SK-N-SH (cell line): ENCODE data around the gene SOCS3. TPM values are rescaled to one million over a fixed set of nuclear protein-coding genes. Genes with fewer than 3 reads are reported as not detected.

Experiments
- CTCF ChIA-PET: fragments of 300-600, 350-600 bp; formaldehyde crosslinking; extraction: SDS; loops from one replicate; lab custom pipeline; 2021; lab: Yijun Ruan, JAX
- POLR2A ChIA-PET: fragments of 350-600 bp; sonication (Branson Sonifier 250); formaldehyde crosslinking; extraction: SDS; loops from one replicate; lab custom pipeline; 2020; ENCODE audit warnings: antibody characterized with exemption, inconsistent platforms; lab: Yijun Ruan, JAX
- DNase-seq: peaks from one replicate; pipeline ENCODE4 v3.0.0; 2012
- H2AFZ ChIP-seq: fragments of 200-600 bp; sonication (generic); 2 replicates; pipeline ENCODE4 v1.8.1; 2016; ENCODE audit warnings: antibody characterized with exemption, mild to moderate bottlenecking, low read depth
- H3F3A ChIP-seq: fragments of 200-600 bp; sonication (generic); replicated peaks from 2 replicates; pipeline ENCODE3; 2016; ENCODE audit warnings: antibody characterized with exemption, mild to moderate bottlenecking; ENCODE audit not compliant: insufficient read depth
- H3K27ac ChIP-seq, 2 experiments: fragments of 200-500 bp in 1 of 2; fragments of 200-600 bp in 1 of 2; sonication (Bioruptor generic) in 1 of 2; sonication (generic), shearing (Covaris generic) in 1 of 2; 2 replicates each; pipeline versions ENCODE4 v1.5.1 to v1.6.1; 2014 to 2016; ENCODE audit warnings: low read depth in 2 of 2, inconsistent platforms in 1 of 2, low read length in 1 of 2, mild to moderate bottlenecking in 1 of 2, mixed read lengths in 1 of 2
- H3K27me3 ChIP-seq: fragments of 200-600 bp; sonication (generic), shearing (Covaris generic); 2 replicates; pipeline ENCODE4 v1.6.1; 2016; ENCODE audit warnings: mixed run types; ENCODE audit not compliant: insufficient read depth
- H3K36me3 ChIP-seq, 2 experiments: fragments of 200-500 bp in 1 of 2; fragments of 200-600 bp in 1 of 2; sonication (Bioruptor generic) in 1 of 2; sonication (generic) in 1 of 2; replicated peaks in 1 of 2; 2 replicates each; pipeline versions ENCODE3 to v1.5.1; 2014 to 2016; ENCODE audit warnings: low read length in 1 of 2, mild to moderate bottlenecking in 1 of 2; ENCODE audit not compliant: insufficient read depth in 2 of 2, control insufficient read depth in 1 of 2
- H3K4me1 ChIP-seq, 2 experiments: fragments of 200-500 bp in 1 of 2; fragments of 200-600 bp in 1 of 2; sonication (Bioruptor generic) in 1 of 2; sonication (generic), shearing (Covaris generic) in 1 of 2; 2 replicates each; pipeline versions ENCODE4 v1.5.1 to v1.6.1; 2014 to 2016; ENCODE audit warnings: low read depth in 1 of 2, low read length in 1 of 2, mixed run types in 1 of 2; ENCODE audit not compliant: insufficient read depth in 2 of 2, control insufficient read depth in 1 of 2
- H3K4me2 ChIP-seq: fragments of 200-600 bp; sonication (generic), shearing (Covaris generic); 2 replicates; pipeline ENCODE4 v1.6.1; 2017; ENCODE audit warnings: mixed run types
- H3K4me3 ChIP-seq, 2 experiments: fragments of 200-500 bp in 1 of 2; fragments of 200-600 bp in 1 of 2; sonication (Bioruptor generic) in 1 of 2; sonication (generic), shearing (Covaris generic) in 1 of 2; 2 replicates each; pipeline versions ENCODE4 v1.5.1 to v1.8.1; 2014 to 2016; ENCODE audit warnings: low read depth in 2 of 2, inconsistent platforms in 1 of 2, low read length in 1 of 2, mild to moderate bottlenecking in 1 of 2, mixed read lengths in 1 of 2, moderate library complexity in 1 of 2
- H3K79me2 ChIP-seq: fragments of 200-600 bp; sonication (generic); 2 replicates; pipeline ENCODE4 v1.8.1; 2017; ENCODE audit warnings: mild to moderate bottlenecking; ENCODE audit not compliant: insufficient read depth
- H3K9ac ChIP-seq: fragments of 200-600 bp; sonication (generic); 2 replicates; pipeline ENCODE4 v1.6.1; 2017; ENCODE audit warnings: mixed run types
- H3K9me2 ChIP-seq: fragments of 200-600 bp; sonication (generic); 2 replicates; pipeline ENCODE4 v1.6.1; 2017; ENCODE audit warnings: mixed run types
- H3K9me3 ChIP-seq: fragments of 200-600 bp; sonication (generic); 2 replicates; pipeline ENCODE4 v1.6.1; 2017; ENCODE audit warnings: mixed run types, mild to moderate bottlenecking, moderate library complexity
- H4K20me1 ChIP-seq: fragments of 200-600 bp; sonication (generic); 2 replicates; pipeline ENCODE4 v1.6.1; 2017; ENCODE audit warnings: mild to moderate bottlenecking, mixed run types; ENCODE audit not compliant: insufficient read depth
- CHD2 ChIP-seq: fragments of 150-350 bp; IDR thresholded peaks from 2 replicates; pipeline ENCODE4 v1.6.1; 2018; ENCODE audit warnings: low read length; ENCODE audit not compliant: partially characterized antibody
- CTCF ChIP-seq: fragments of 200-600 bp; sonication (generic); IDR thresholded peaks from 2 replicates; pipeline ENCODE4 v1.6.1; 2017; ENCODE audit warnings: antibody characterized with exemption, mild to moderate bottlenecking, moderate library complexity
- EP300 ChIP-seq, 2 experiments: IDR thresholded peaks; 2 replicates each; pipeline versions ENCODE4 v1.4.0 to v1.6.1; 2012; ENCODE audit warnings: borderline replicate concordance in 1 of 2, low read depth in 1 of 2, low read length in 1 of 2
- EZH2phosphoT487 ChIP-seq: fragments of 200-600 bp; sonication (generic); IDR thresholded peaks from 2 replicates; pipeline ENCODE4 v1.6.1; 2017; ENCODE audit warnings: low read depth, mixed run types, mild to moderate bottlenecking, antibody characterized with exemption, moderate library complexity, borderline replicate concordance
- FOXM1 ChIP-seq: IDR thresholded peaks from 2 replicates; pipeline ENCODE4 v1.4.0; 2012; ENCODE audit warnings: low read depth, mild to moderate bottlenecking
- GABPA ChIP-seq: IDR thresholded peaks from 2 replicates; pipeline ENCODE4 v1.4.0; 2012; ENCODE audit warnings: low read depth, mild to moderate bottlenecking
- IRF3 ChIP-seq: fragments of 150-350 bp; IDR thresholded peaks from 2 replicates; pipeline ENCODE4 v1.6.1; 2016; ENCODE audit warnings: mild to moderate bottlenecking, low read depth, low read length
- MXI1 ChIP-seq: IDR thresholded peaks from 2 replicates; pipeline ENCODE4 v1.6.1; 2012; ENCODE audit warnings: mild to moderate bottlenecking, low read depth, low read length, improper control_type of control experiment
- NFIC ChIP-seq: IDR thresholded peaks from 2 replicates; pipeline ENCODE4 v1.4.0; 2012; ENCODE audit warnings: borderline replicate concordance
- NRF1 ChIP-seq: IDR thresholded peaks from 2 replicates; pipeline ENCODE4 v1.6.1; 2012; ENCODE audit warnings: low read depth, mild to moderate bottlenecking, low read length
- POLR2AphosphoS5 ChIP-seq: IDR thresholded peaks from 2 replicates; pipeline ENCODE4 v1.6.1; 2012; ENCODE audit warnings: low read depth, low read length
- RAD21 ChIP-seq: IDR thresholded peaks from 2 replicates; pipeline ENCODE4 v1.6.1; 2012; ENCODE audit warnings: mild to moderate bottlenecking, low read length
- SIN3A ChIP-seq: IDR thresholded peaks from 2 replicates; pipeline ENCODE4 v1.6.1; 2012; ENCODE audit warnings: low read depth, mild to moderate bottlenecking, low read length, moderate library complexity, borderline replicate concordance
- TAF1 ChIP-seq: IDR thresholded peaks from 2 replicates; pipeline ENCODE4 v1.6.1; 2012; ENCODE audit warnings: low read depth, mild to moderate bottlenecking, low read length, moderate library complexity, borderline replicate concordance
- USF1 ChIP-seq: IDR thresholded peaks from 2 replicates; pipeline ENCODE4 v1.4.0; 2012; ENCODE audit warnings: low read depth, borderline replicate concordance
- USF2 ChIP-seq: fragments of 150-350 bp; IDR thresholded peaks from 2 replicates; pipeline ENCODE4 v1.6.1; 2017; ENCODE audit warnings: antibody characterized with exemption, low read length, low read depth, borderline replicate concordance
- ZBTB33 ChIP-seq: IDR thresholded peaks from 2 replicates; pipeline ENCODE4 v1.4.0; 2012; ENCODE audit warnings: low read depth, borderline replicate concordance
- WGBS: methylation state at CpG from one replicate; pipeline ENCODE4 v1.1.6; 2017; ENCODE audit warnings: low lambda C conversion rate; 5-methylcytosine and 5-hydroxymethylcytosine counted together
- polyA plus RNA-seq, 3 experiments: library from polyadenylated mRNA; depleted of rRNA; stranded (reverse); fragments of >200 nt; gene quantifications; 2 replicates each; pipeline ENCODE4 v1.2.3, GENCODE V29; 2012

The SOCS3 gene
- polyA plus RNA-seq, 1 of the 3 experiments (the other 2 are of a cell fraction): 24.9 TPM

- Histone ChIP-seq H3K4me3 (no peak overlapping the region; a peak in 1 of 4 replicates), H3K4me1 (peaks cover 7 to 42% of the 10 kb centered on the region in 2 experiments; a peak in 3 of 4 replicates), H3K9me3 (no peaks in the 10 kb centered on the region)
- no peak for TF ChIP-seq USF1
- TF ChIP-seq NFIC: 0 out of 2 replicates have a peak, but pooled peaks have one; percentile 2
- TF ChIP-seq, all 33 proteins: peak for 1
- Histone ChIP-seq H3K27ac (peak overlapping the region in 1 of 2 experiments; percentile 73; a peak in 2 of 4 replicates), H3F3A (peaks cover 31% of the 10 kb centered on the region), H3K4me2 (peak overlapping the region; percentile 26), H3K36me3 (peaks cover 3 to 9% of the 10 kb centered on the region in 2 experiments), H3K27me3 (no peaks in the 10 kb centered on the region), H3K9ac (peak overlapping the region; percentile 3; the same call in 1 of the 2 replicates), H3K79me2 (peaks cover 100% of the 10 kb centered on the region), H3K9me2 (no peaks in the 10 kb centered on the region), H2AFZ (no peak overlapping the region), H4K20me1 (peaks cover 97% of the 10 kb centered on the region)
- no peak for DNase-seq
- WGBS: 95% methylated on average over 23 of the region's 23 CpGs
- POLR2A ChIA-PET: no interaction called here
- CTCF ChIA-PET: interaction anchor here (0.9 to 2.7 kb wide), 4 partner anchors 11 to 96 kb away, joined by 3 to 9 read pairs (median 4); no protein-coding TSS in a partner anchor
These were observed 24.8 kb upstream of the SOCS3 start for GRCh38 chr17:78384479-78385175.

GRCh38 chr17:78383725-78384471, 24.0 kb upstream of the SOCS3 start:
- WGBS: 67% methylated on average over 15 of the region's 15 CpGs
- TF ChIP-seq GABPA: peak; percentile 32; the same call in 1 of the 2 replicates
- no peak for TF ChIP-seq CTCF
- TF ChIP-seq SIN3A: no peak
- TF ChIP-seq IRF3: no peak
- no peak for TF ChIP-seq MXI1
- no peak for TF ChIP-seq ZBTB33
- no peak for TF ChIP-seq NRF1
- TF ChIP-seq FOXM1: no peak
- TF ChIP-seq EP300 (IDR thresholded peaks at IDR 0.05; ENCODE audit: borderline replicate concordance in 1 of 2, low read depth in 1 of 2, low read length in 1 of 2): peak in 1 of 2 experiments; percentile 60; a peak in 1 of 4 replicates
- TF ChIP-seq CHD2: no peak
- no peak for TF ChIP-seq USF2
- no peak for TF ChIP-seq TAF1
- no peak for TF ChIP-seq EZH2phosphoT487
- no peak; the same call in 1 of the 2 replicates for TF ChIP-seq POLR2AphosphoS5
- no peak for TF ChIP-seq RAD21

More at GRCh38 chr17:78383725-78384471, 24.0 kb upstream of the SOCS3 start:
- POLR2A ChIA-PET: no interaction called here
- no peak for DNase-seq
- H3K9ac ChIP-seq: peak overlapping the region; percentile 3; the same call in 1 of the 2 replicates
- CTCF ChIA-PET: interaction anchor here (0.9 to 2.7 kb wide), 4 partner anchors 12 to 95 kb away, joined by 3 to 9 read pairs (median 4); no protein-coding TSS in a partner anchor
- H3K4me2 ChIP-seq: peak overlapping the region; percentile 26
- no peaks in the 10 kb centered on the region for H3K9me3 ChIP-seq
- peaks cover 100% of the 10 kb centered on the region for H3K79me2 ChIP-seq
- H3K9me2 ChIP-seq: no peaks in the 10 kb centered on the region
- H2AFZ ChIP-seq: no peak overlapping the region
- H3K27ac ChIP-seq: peak overlapping the region in 1 of 2 experiments; percentile 73; a peak in 2 of 4 replicates
- H3K4me1 ChIP-seq: peaks cover 13 to 42% of the 10 kb centered on the region in 2 experiments
- no peak overlapping the region; a peak in 1 of 4 replicates for H3K4me3 ChIP-seq
- H3K36me3 ChIP-seq: peaks cover 3 to 9% of the 10 kb centered on the region in 2 experiments
- H4K20me1 ChIP-seq: peaks cover 90% of the 10 kb centered on the region
- peaks cover 27% of the 10 kb centered on the region for H3F3A ChIP-seq
- no peaks in the 10 kb centered on the region for H3K27me3 ChIP-seq
